H1 (cell line): ENCODE data around the gene CYP46A1. TPM values are rescaled to one million over a fixed set of nuclear protein-coding genes. Genes with fewer than 3 reads are reported as not detected.

Experiments
- CTCF ChIA-PET: fragments of 300-600 bp; sonication (Branson Sonifier 250); formaldehyde crosslinking; loops from one replicate; lab custom pipeline; 2021; ENCODE audit not compliant: partially characterized antibody; lab: Charles Lee
- POLR2A ChIA-PET: fragments of 300-600 bp; sonication (Branson Sonifier 250); formaldehyde crosslinking; loops from one replicate; lab custom pipeline; 2021; ENCODE audit warnings: inconsistent platforms; ENCODE audit not compliant: partially characterized antibody; lab: Charles Lee
- DNase-seq, 2 experiments: peaks; one replicate each; pipeline versions ENCODE4 v3.0.0 to v3.0.0-alpha.2; 2010 to 2022; ENCODE audit warnings: low spot score in 2 of 2, low read depth in 1 of 2, mixed read lengths in 1 of 2
- FAIRE-seq: peaks from 2 replicates; lab custom pipeline; 2011; peaks lifted over from hg19 to GRCh38; lab: Jason Lieb, UNC
- H2AFZ ChIP-seq: 2 replicates; pipeline ENCODE4 v1.8.1; 2012; ENCODE audit warnings: low read length, inconsistent platforms
- H2AK5ac ChIP-seq: 2 replicates; pipeline ENCODE4 v1.6.1; 2013; ENCODE audit warnings: low read depth, low read length
- H2BK120ac ChIP-seq: replicated peaks from 2 replicates; pipeline ENCODE3; 2013; ENCODE audit warnings: low read depth, low read length, inconsistent platforms
- H2BK12ac ChIP-seq: 2 replicates; pipeline ENCODE4 v1.6.1; 2013; ENCODE audit warnings: low read depth, low read length
- H2BK15ac ChIP-seq: 2 replicates; pipeline ENCODE4 v1.6.1; 2013; ENCODE audit warnings: low read length
- H2BK20ac ChIP-seq: 2 replicates; pipeline ENCODE4 v1.6.1; 2013; ENCODE audit warnings: low read length
- H2BK5ac ChIP-seq: 2 replicates; pipeline ENCODE4 v1.6.1; 2013; ENCODE audit warnings: low read depth, low read length
- H3K14ac ChIP-seq: 2 replicates; pipeline ENCODE4 v1.6.1; 2013; ENCODE audit warnings: inconsistent platforms; ENCODE audit not compliant: insufficient read length
- H3K18ac ChIP-seq: 2 replicates; pipeline ENCODE4 v1.6.1; 2013; ENCODE audit warnings: low read length; ENCODE audit errors: extremely low read depth
- H3K23ac ChIP-seq: 2 replicates; pipeline ENCODE4 v1.6.1; 2013; ENCODE audit warnings: inconsistent platforms; ENCODE audit not compliant: insufficient read length
- H3K23me2 ChIP-seq: 2 replicates; pipeline ENCODE4 v1.6.1; 2013; ENCODE audit warnings: low read depth, low read length
- H3K27ac ChIP-seq: 2 replicates; pipeline ENCODE4 v1.6.1; 2011; ENCODE audit warnings: low read depth, low read length, inconsistent platforms
- H3K27me3 ChIP-seq, 4 experiments: replicated peaks in 1 of 4; 1 replicate in 1 of 4; 2 replicates in 3 of 4; pipeline versions ENCODE4 v1.6.1 to v1.8.1; 2011 to 2013; ENCODE audit warnings: low read length in 3 of 4, mild to moderate bottlenecking in 3 of 4, inconsistent platforms in 2 of 4, mixed read lengths in 2 of 4, moderate library complexity in 1 of 4; ENCODE audit not compliant: control insufficient read depth in 3 of 4, insufficient read depth in 3 of 4; ENCODE audit errors: extremely low read depth in 1 of 4
- H3K36me3 ChIP-seq, 4 experiments: 2 replicates each; pipeline versions ENCODE4 v1.6.1 to v1.8.1; 2011 to 2013; ENCODE audit warnings: mild to moderate bottlenecking in 4 of 4, low read length in 3 of 4, moderate library complexity in 2 of 4, control low read depth in 1 of 4, inconsistent platforms in 1 of 4; ENCODE audit not compliant: insufficient read depth in 4 of 4, control insufficient read depth in 2 of 4
- H3K4ac ChIP-seq: replicated peaks from 2 replicates; pipeline ENCODE3; 2013; ENCODE audit warnings: low read length, low read depth, mixed read lengths, inconsistent platforms; ENCODE audit not compliant: insufficient read length
- H3K4me1 ChIP-seq, 4 experiments: replicated peaks in 1 of 4; 1 replicate in 1 of 4; 2 replicates in 3 of 4; pipeline versions ENCODE4 v1.6.1 to v1.8.1; 2011 to 2013; ENCODE audit warnings: low read length in 3 of 4, inconsistent platforms in 2 of 4, mixed read lengths in 1 of 4; ENCODE audit not compliant: insufficient read depth in 4 of 4, control insufficient read depth in 3 of 4
- H3K4me2 ChIP-seq, 2 experiments: 2 replicates each; pipeline versions ENCODE4 v1.6.1 to v1.8.1; 2011 to 2013; ENCODE audit warnings: low read depth in 2 of 2, low read length in 2 of 2, control low read depth in 1 of 2, inconsistent platforms in 1 of 2, mild to moderate bottlenecking in 1 of 2; ENCODE audit not compliant: insufficient read depth in 1 of 2
- H3K4me3 ChIP-seq, 4 experiments: fragments of 200-600, 300-600 bp in 1 of 4; sonication (generic), shearing (Covaris generic), sonication (Bioruptor Twin) in 1 of 4; 2 replicates each; pipeline versions ENCODE4 v1.5.1 to v1.8.1; 2011 to 2016; ENCODE audit warnings: low read length in 4 of 4, low read depth in 3 of 4, control low read depth in 2 of 4, inconsistent platforms in 2 of 4, mild to moderate bottlenecking in 2 of 4, mixed read lengths in 1 of 4, moderate library complexity in 1 of 4; ENCODE audit not compliant: insufficient read depth in 2 of 4; ENCODE audit errors: extremely low read depth in 1 of 4
- H3K56ac ChIP-seq: replicated peaks from 2 replicates; pipeline ENCODE3; 2013; ENCODE audit warnings: low read depth, mild to moderate bottlenecking, mixed read lengths, low read length, inconsistent platforms; ENCODE audit not compliant: insufficient read length
- H3K79me1 ChIP-seq: 2 replicates; pipeline ENCODE4 v1.6.1; 2013; ENCODE audit warnings: low read depth, low read length, control low read depth
- H3K79me2 ChIP-seq, 2 experiments: 2 replicates each; pipeline versions ENCODE4 v1.6.1 to v1.8.1; 2012 to 2013; ENCODE audit warnings: low read length in 2 of 2, mild to moderate bottlenecking in 2 of 2, inconsistent platforms in 1 of 2; ENCODE audit not compliant: insufficient read depth in 2 of 2, control insufficient read depth in 1 of 2
- H3K9ac ChIP-seq, 4 experiments: replicated peaks in 1 of 4; 1 replicate in 1 of 4; 2 replicates in 3 of 4; pipeline versions ENCODE4 v1.6.1 to v1.8.1; 2011 to 2013; ENCODE audit warnings: low read depth in 3 of 4, low read length in 3 of 4, control low read depth in 2 of 4, mild to moderate bottlenecking in 2 of 4, moderate library complexity in 2 of 4, inconsistent platforms in 1 of 4; ENCODE audit errors: extremely low read depth in 1 of 4
- H3K9me3 ChIP-seq, 2 experiments: 2 replicates each; pipeline versions ENCODE4 v1.6.1 to v1.8.1; 2012 to 2013; ENCODE audit warnings: mild to moderate bottlenecking in 2 of 2, moderate library complexity in 2 of 2, control low read depth in 1 of 2, inconsistent platforms in 1 of 2, low read depth in 1 of 2, low read length in 1 of 2, mixed read lengths in 1 of 2; ENCODE audit not compliant: insufficient read depth in 2 of 2
- H4K20me1 ChIP-seq, 2 experiments: replicated peaks in 1 of 2; 2 replicates each; pipeline versions ENCODE3 to v1.8.1; 2011 to 2013; ENCODE audit warnings: inconsistent platforms in 2 of 2, low read length in 2 of 2, mild to moderate bottlenecking in 1 of 2; ENCODE audit not compliant: insufficient read depth in 2 of 2, control insufficient read depth in 1 of 2
- H4K5ac ChIP-seq: 2 replicates; pipeline ENCODE4 v1.6.1; 2013; ENCODE audit warnings: low read length, low read depth, mixed read lengths, inconsistent platforms; ENCODE audit not compliant: insufficient read length
- H4K8ac ChIP-seq: 2 replicates; pipeline ENCODE4 v1.8.0; 2013; ENCODE audit warnings: mild to moderate bottlenecking, moderate library complexity, low read length, inconsistent platforms; ENCODE audit not compliant: insufficient read depth; ENCODE audit errors: extremely low read depth
- H4K91ac ChIP-seq: replicated peaks from 2 replicates; pipeline ENCODE3; 2013; ENCODE audit warnings: low read length, mixed read lengths, inconsistent platforms; ENCODE audit not compliant: insufficient read length
- EZH2 ChIP-seq: fragments of 200-600 bp; sonication (generic); IDR thresholded peaks from 2 replicates; pipeline ENCODE4 v1.7.1; 2012; ENCODE audit warnings: low read depth, mild to moderate bottlenecking, moderate library complexity, low read length, inconsistent platforms; ENCODE audit not compliant: severe bottlenecking
- GABPA ChIP-seq: IDR thresholded peaks from 2 replicates; pipeline ENCODE4 v1.6.1; 2011; ENCODE audit warnings: mild to moderate bottlenecking, low read length, moderate library complexity, borderline replicate concordance; ENCODE audit not compliant: insufficient read depth
- GTF2F1 ChIP-seq: IDR thresholded peaks from 2 replicates; pipeline ENCODE4 v1.6.1; 2012; ENCODE audit warnings: low read depth, low read length, improper control_type of control experiment, borderline replicate concordance
- NRF1 ChIP-seq: IDR thresholded peaks from 2 replicates; pipeline ENCODE4 v1.6.1; 2011; ENCODE audit warnings: mild to moderate bottlenecking, low read depth, low read length, improper control_type of control experiment
- SP1 ChIP-seq: IDR thresholded peaks from 2 replicates; pipeline ENCODE4 v1.6.1; 2011; ENCODE audit warnings: low read depth, low read length
- SRF ChIP-seq: IDR thresholded peaks from 2 replicates; pipeline ENCODE4 v1.6.1; 2011; ENCODE audit warnings: mild to moderate bottlenecking, low read depth, low read length, moderate library complexity
- WGBS, 2 experiments: shearing (Covaris generic) in 1 of 2; methylation state at CpG; one replicate each; pipeline versions ENCODE4 v1.1.6 to v1.1.7; 2013 to 2015; ENCODE audit warnings: low lambda C conversion rate in 2 of 2, mixed read lengths in 2 of 2, inconsistent platforms in 1 of 2, low coverage in 1 of 2, missing lambda C conversion rate in 1 of 2; ENCODE audit not compliant: insufficient replicate concordance in 2 of 2, insufficient coverage in 1 of 2, insufficient read length in 1 of 2; ENCODE audit errors: extremely low coverage in 1 of 2, missing lambda C conversion rate in 1 of 2; 5-methylcytosine and 5-hydroxymethylcytosine counted together
- polyA plus RNA-seq, 7 experiments: library from polyadenylated mRNA; depleted of rRNA in 3 of 7; stranded (reverse) in 5 of 7; unstranded in 2 of 7; fragments of >200 nt in 5 of 7; fragments of 200-250 nt in 2 of 7; gene quantifications; 1 replicate in 5 of 7; 2 replicates in 1 of 7; 4 replicates in 1 of 7; pipeline versions ENCODE4 v1.2.1 to v1.2.3, GENCODE V29; 2011 to 2013; ENCODE audit warnings: missing spikeins in 2 of 7, mixed read lengths in 2 of 7
- total RNA-seq: library from RNA; stranded (reverse); fragmentation: NEBNext Ultra II Directional; extraction: Animal tissue kit (Norgen Biotek cat#: 25700); gene quantifications from 2 replicates; pipeline ENCODE4 v1.2.1, GENCODE V29; 2021

The CYP46A1 gene
- total and polyA plus RNA-seq, 2 of the 8 experiments (the other 6 are each of a cell fraction or from before 2014, with no cell fraction given), result 0.41 to 1.3 TPM

DNA sequence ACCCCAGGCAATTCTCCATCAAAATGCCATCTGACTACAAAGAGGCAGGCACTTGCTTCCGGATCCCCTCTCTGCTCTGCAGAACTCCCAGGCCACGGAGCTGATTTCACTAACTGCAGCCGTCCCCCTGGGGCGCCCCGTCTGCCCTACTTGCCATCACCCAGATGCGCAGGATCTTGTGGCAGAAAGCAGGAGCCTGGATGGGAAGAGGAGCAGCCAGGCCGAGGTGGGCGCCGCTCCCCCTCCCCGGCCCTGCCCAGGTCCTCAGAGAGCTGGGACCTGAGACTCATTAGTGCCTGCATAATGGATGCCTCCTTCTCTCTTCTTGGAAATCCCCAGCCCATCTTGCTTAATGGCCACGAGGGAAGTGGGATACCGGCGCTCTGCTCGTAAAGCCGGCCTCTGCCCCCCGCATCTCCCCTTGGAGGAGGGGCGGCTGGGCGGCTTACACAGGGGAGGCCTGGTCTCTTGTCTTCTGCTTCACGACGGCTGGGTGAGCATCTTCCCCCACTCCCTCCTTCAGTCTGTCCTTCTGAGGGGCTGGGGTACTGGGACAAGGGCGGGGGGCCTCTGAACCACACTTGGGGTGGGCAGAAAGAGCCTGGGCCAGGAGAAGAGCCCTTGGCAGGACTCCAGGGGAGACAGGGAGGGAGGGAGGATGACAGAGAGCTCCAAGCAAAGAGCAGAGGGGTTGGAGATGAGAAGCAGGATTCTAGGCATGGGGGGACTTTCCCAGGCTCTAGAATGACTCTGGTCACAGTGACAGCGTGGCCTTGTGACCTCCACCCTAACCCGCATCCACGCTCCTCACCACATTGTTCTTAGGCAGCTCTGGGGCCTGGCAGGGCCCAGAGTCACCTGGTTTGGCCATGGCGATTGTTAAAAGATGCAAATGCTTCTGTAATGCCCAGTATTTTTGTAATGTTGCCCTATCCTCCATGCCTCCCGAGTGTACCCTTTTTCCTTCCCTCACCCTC, 89.7 kb downstream of the CYP46A1 start:
- H2BK5ac ChIP-seq, result peak overlapping the region; percentile 35; the same call in 1 of the 2 replicates
- no peak for FAIRE-seq
- peak overlapping the region; percentile 53; the same call in 1 of the 2 replicates for H2BK15ac ChIP-seq
- no peaks in the 10 kb centered on the region for H3K79me2 ChIP-seq
- H4K20me1 ChIP-seq, result no peaks in the 10 kb centered on the region
- H3K36me3 ChIP-seq, result no peaks in the 10 kb centered on the region
- H4K8ac ChIP-seq, result peak overlapping the region; percentile 83
- H3K79me1 ChIP-seq, result no peaks in the 10 kb centered on the region
- H3K56ac ChIP-seq, result peak overlapping the region; percentile 17
- H3K27me3 ChIP-seq, result no peaks in the 10 kb centered on the region
- peak overlapping the region; percentile 53; the same call in 1 of the 2 replicates for H2BK12ac ChIP-seq
- H3K4ac ChIP-seq, result peak overlapping the region; percentile 75
- H3K23me2 ChIP-seq, result no peaks in the 10 kb centered on the region
- peak overlapping the region; percentile 87 for H4K91ac ChIP-seq
- H2AFZ ChIP-seq, result peak overlapping the region; percentile 22
- peaks cover 0 to 2% of the 10 kb centered on the region in 2 experiments; a peak in 1 of 4 replicates for H3K9me3 ChIP-seq
- no peak overlapping the region for H3K14ac ChIP-seq
- 0 out of 8 replicates have a peak overlapping the region, but pooled peaks of 1 of the 4 experiments have one; percentile 23 for H3K4me3 ChIP-seq
- ChIA-PET CTCF (interaction anchor here (0.7 to 2.4 kb wide), 14 partner anchors 13 to 121 kb away, joined by 3 to 9 read pairs (median 3); partner anchors contain the start of gene EML1), POLR2A (interaction anchor here (1.0 to 1.8 kb wide), 3 partner anchors 10 to 21 kb away, joined by 3 to 8 read pairs (median 3); no protein-coding TSS in a partner anchor)
- H4K5ac ChIP-seq, result peak overlapping the region; percentile 55
- WGBS, 2 experiments, result 49% methylated on average over 26 of the region's 26 CpGs; no CpG with 5 or more reads in 1 of the 2 experiments
- peak overlapping the region; percentile 19 to 47 for H3K4me2 ChIP-seq
- H3K23ac ChIP-seq, result no peak overlapping the region
- H3K18ac ChIP-seq, result peak overlapping the region; percentile 85
- TF ChIP-seq GABPA, result no peak
- TF ChIP-seq NRF1, result no peak
- no peak for TF ChIP-seq EZH2
- TF ChIP-seq SRF, result no peak
- TF ChIP-seq GTF2F1, result no peak
- no peak for TF ChIP-seq SP1
- no peak overlapping the region for H3K9ac ChIP-seq
- H3K4me1 ChIP-seq, result peaks cover 12 to 27% (median 20%) of the 10 kb centered on the region in 4 experiments
- no peak overlapping the region for H2AK5ac ChIP-seq
- peak overlapping the region; percentile 89 for H2BK20ac ChIP-seq
- H2BK120ac ChIP-seq, result peak overlapping the region; percentile 38
- H3K27ac ChIP-seq, result no peak overlapping the region
- no peak for DNase-seq
